ENCODE data around the gene FGF5. TPM values are rescaled to one million over a fixed set of nuclear protein-coding genes. Genes with fewer than 3 reads are reported as not detected.

Gene FGF5
- total and polyA plus RNA-seq, 12 donors, result not detected

DNA sequence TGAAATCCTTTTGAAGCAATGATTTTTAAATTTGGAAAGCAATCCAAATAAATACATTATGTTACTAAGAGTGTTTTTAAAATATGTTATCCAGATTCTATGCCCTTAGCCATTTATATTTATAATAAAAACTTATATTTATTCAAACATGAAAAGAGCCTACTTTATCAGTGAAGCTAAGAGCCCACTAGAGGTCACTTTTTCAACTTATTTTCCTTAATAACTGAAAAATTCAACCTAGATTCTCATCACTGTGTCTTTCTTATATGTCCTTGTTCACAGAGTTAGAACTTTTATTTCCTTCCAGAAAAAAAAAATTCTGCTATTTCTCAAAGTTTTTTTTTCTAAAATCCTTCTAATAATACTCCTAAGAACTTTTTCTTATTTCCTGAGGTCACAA lies 45.3 kb upstream of the FGF5 start:
- DNase-seq, result no peak
- no peak for TF ChIP-seq POLR2A (IDR thresholded peaks at IDR 0.05)
- TF ChIP-seq, protein P1, sequence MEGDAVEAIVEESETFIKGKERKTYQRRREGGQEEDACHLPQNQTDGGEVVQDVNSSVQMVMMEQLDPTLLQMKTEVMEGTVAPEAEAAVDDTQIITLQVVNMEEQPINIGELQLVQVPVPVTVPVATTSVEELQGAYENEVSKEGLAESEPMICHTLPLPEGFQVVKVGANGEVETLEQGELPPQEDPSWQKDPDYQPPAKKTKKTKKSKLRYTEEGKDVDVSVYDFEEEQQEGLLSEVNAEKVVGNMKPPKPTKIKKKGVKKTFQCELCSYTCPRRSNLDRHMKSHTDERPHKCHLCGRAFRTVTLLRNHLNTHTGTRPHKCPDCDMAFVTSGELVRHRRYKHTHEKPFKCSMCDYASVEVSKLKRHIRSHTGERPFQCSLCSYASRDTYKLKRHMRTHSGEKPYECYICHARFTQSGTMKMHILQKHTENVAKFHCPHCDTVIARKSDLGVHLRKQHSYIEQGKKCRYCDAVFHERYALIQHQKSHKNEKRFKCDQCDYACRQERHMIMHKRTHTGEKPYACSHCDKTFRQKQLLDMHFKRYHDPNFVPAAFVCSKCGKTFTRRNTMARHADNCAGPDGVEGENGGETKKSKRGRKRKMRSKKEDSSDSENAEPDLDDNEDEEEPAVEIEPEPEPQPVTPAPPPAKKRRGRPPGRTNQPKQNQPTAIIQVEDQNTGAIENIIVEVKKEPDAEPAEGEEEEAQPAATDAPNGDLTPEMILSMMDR (IDR thresholded peaks at IDR 0.05), result peak in 2 of 6 experiments; percentile 7 to 29
- intact Hi-C loops (cut with DNase I), result no loop called here
- Histone ChIP-seq H3K27me3 (peaks cover 20% of the 10 kb centered on the region), H3K27ac (no peak overlapping the region), H3K36me3 (replicated peaks in 1 of 2) (no peaks in the 10 kb centered on the region), H3K4me3 (no peak overlapping the region), H3K4me1 (replicated peaks in 1 of 2) (no peaks in the 10 kb centered on the region), H3K9me3 (replicated peaks in 1 of 3) (no peaks in the 10 kb centered on the region)

DNA sequence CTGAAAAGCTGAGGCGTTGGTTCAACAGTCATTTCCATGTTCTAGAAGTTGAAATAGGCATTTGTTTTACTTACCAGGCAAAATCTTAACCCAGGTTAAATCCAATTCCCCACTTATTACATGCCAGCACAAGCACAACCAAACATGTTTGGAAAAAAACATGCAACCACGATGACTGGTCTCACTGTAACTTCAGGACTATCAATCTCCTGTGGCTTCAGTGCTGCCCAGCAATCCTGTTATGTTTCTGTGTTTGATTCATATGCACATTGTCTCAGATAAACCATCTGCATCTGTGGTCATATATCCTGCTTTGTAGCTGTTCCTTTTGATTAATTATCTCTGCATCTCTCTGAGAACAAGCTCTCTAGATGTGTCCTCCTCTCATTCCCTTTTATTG lies 40.9 kb upstream of the FGF5 start:
- peaks cover 20% of the 10 kb centered on the region for H3K27me3 ChIP-seq
- no peaks in the 10 kb centered on the region for H3K36me3 ChIP-seq (replicated peaks in 1 of 2)
- no peak overlapping the region for H3K4me3 ChIP-seq
- H3K27ac ChIP-seq, result no peak overlapping the region
- no peaks in the 10 kb centered on the region for H3K4me1 ChIP-seq (replicated peaks in 1 of 2)
- TF ChIP-seq, protein P1 (IDR thresholded peaks at IDR 0.05), result no peak
- no peak for TF ChIP-seq POLR2A (IDR thresholded peaks at IDR 0.05)
- intact Hi-C loops (cut with DNase I), result no loop called here
- no peaks in the 10 kb centered on the region for H3K9me3 ChIP-seq (replicated peaks in 1 of 3)
- 22 to 54% (median 40%) methylated on average over 2 of the region's 2 CpGs for WGBS, 4 donors
- DNase-seq, result no peak

DNA sequence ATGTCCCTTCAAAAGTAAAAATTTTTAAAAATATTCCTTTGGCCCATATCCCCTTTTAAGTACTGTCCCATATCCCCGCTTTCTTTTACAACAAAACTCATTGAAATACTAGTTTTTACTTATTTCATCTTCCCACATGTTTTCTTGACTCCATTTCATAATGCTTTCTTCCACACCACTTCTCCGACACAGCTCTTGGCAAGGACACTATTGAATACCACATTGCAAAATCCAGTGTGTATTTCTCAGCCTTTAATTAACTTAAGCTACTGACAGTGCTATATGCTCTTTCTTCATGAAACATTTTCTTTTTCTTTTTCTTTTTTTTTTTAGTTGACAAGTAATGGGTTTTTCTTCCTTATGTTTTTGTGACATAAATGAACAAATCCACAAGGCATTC lies 40.4 kb upstream of the FGF5 start:
- no peak overlapping the region for H3K4me3 ChIP-seq
- no peak overlapping the region for H3K27ac ChIP-seq
- intact Hi-C loops (cut with DNase I), result no loop called here
- H3K9me3 ChIP-seq (replicated peaks in 1 of 3), result no peaks in the 10 kb centered on the region
- H3K4me1 ChIP-seq (replicated peaks in 1 of 2), result no peaks in the 10 kb centered on the region
- H3K36me3 ChIP-seq (replicated peaks in 1 of 2), result no peaks in the 10 kb centered on the region
- WGBS, 4 donors, result 34 to 84% (median 37%) methylated on average over 2 of the region's 2 CpGs
- DNase-seq, result no peak
- no peak for TF ChIP-seq POLR2A (IDR thresholded peaks at IDR 0.05)
- TF ChIP-seq, protein P1 (IDR thresholded peaks at IDR 0.05), result no peak
- peaks cover 20% of the 10 kb centered on the region for H3K27me3 ChIP-seq

DNA sequence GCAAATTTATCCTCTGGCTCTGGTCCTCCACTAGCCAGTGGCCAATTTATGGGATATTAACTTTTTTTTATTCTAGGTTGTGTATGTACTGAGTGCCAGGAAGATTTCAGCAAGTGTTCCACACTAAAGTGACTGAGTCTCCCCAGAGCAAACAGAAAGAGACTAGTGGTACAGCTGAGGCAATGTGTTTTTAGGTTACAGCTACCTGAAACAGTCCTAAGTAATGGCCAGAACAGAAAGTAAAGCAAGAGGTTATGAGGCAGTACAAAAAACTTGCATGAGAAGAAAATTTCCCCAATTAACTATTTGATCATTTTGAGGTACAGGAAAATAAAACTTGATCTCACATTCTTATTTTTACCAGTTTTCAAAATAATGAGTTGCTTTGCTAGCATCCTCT lies 38.0 kb upstream of the FGF5 start:
- no peak overlapping the region for H3K27ac ChIP-seq
- peaks cover 14% of the 10 kb centered on the region for H3K27me3 ChIP-seq
- H3K4me3 ChIP-seq, result no peak overlapping the region
- no peaks in the 10 kb centered on the region for H3K4me1 ChIP-seq (replicated peaks in 1 of 2)
- TF ChIP-seq POLR2A (IDR thresholded peaks at IDR 0.05), result no peak
- TF ChIP-seq, protein P1 (IDR thresholded peaks at IDR 0.05), result no peak
- intact Hi-C loops (cut with DNase I), result no loop called here
- DNase-seq, result no peak
- H3K9me3 ChIP-seq (replicated peaks in 1 of 3), result no peaks in the 10 kb centered on the region
- no peaks in the 10 kb centered on the region for H3K36me3 ChIP-seq (replicated peaks in 1 of 2)
